HEK293 (cell line): Measurements from ENCODE around the gene KRTAP4-12.

Experiments
- CTCF ChIA-PET: fragments of 350-600 bp; formaldehyde crosslinking; extraction: SDS; loops from one replicate; lab custom pipeline; 2021; ENCODE audit warnings: antibody characterized with exemption; lab: Yijun Ruan, JAX
- POLR2A ChIA-PET: fragments of 300-600 bp; formaldehyde crosslinking; extraction: SDS; loops from one replicate; lab custom pipeline; 2020; ENCODE audit warnings: antibody characterized with exemption, inconsistent platforms; lab: Yijun Ruan, JAX
- H3K27ac ChIP-seq: fragments of 200-500 bp; sonication (Bioruptor generic); 2 replicates; pipeline ENCODE4 v1.5.1; 2014; ENCODE audit warnings: low read depth, low read length, control low read depth, inconsistent platforms; ENCODE audit errors: extremely low read depth
- H3K36me3 ChIP-seq, 2 experiments: fragments of 200-500 bp in 1 of 2; sonication (Bioruptor generic) in 1 of 2; 1 replicate in 1 of 2; 2 replicates in 1 of 2; pipeline ENCODE4 v1.5.1; 2014 to 2017; ENCODE audit warnings: inconsistent platforms in 2 of 2, low read length in 2 of 2; ENCODE audit not compliant: control insufficient read depth in 2 of 2, insufficient read depth in 1 of 2
- H3K4me1 ChIP-seq: fragments of 200-500 bp; sonication (Bioruptor generic); 2 replicates; pipeline ENCODE4 v1.5.1; 2014; ENCODE audit warnings: mild to moderate bottlenecking, low read length, inconsistent platforms; ENCODE audit not compliant: control insufficient read depth, insufficient read depth
- H3K4me3 ChIP-seq: 2 replicates; pipeline ENCODE4 v1.5.1; 2011; ENCODE audit warnings: low read depth, mild to moderate bottlenecking, control low read depth, low read length, moderate library complexity
- H3K9me3 ChIP-seq: fragments of 200-500 bp; sonication (Bioruptor generic); 2 replicates; pipeline ENCODE4 v1.5.1; 2014; ENCODE audit warnings: low read depth, low read length, inconsistent platforms; ENCODE audit not compliant: control insufficient read depth, insufficient read depth
- SP3 ChIP-seq: fragments of 450-650 bp; formaldehyde crosslinking; IDR thresholded peaks from 2 replicates; pipeline ENCODE4 v1.5.1; 2016; ENCODE audit warnings: missing biosample characterization, missing genetic modification characterization
- WT1 ChIP-seq: fragments of 450-650 bp; formaldehyde crosslinking; IDR thresholded peaks from 2 replicates; pipeline ENCODE4 v1.5.1; 2016; ENCODE audit warnings: missing biosample characterization, missing genetic modification characterization
- ZNF155 ChIP-seq: fragments of 450-650 bp; formaldehyde crosslinking; IDR thresholded peaks from 2 replicates; pipeline ENCODE4 v1.5.1; 2016; ENCODE audit warnings: missing biosample characterization, missing genetic modification characterization
- ZNF23 ChIP-seq: fragments of 450-650 bp; formaldehyde crosslinking; IDR thresholded peaks from 2 replicates; pipeline ENCODE4 v1.5.1; 2016; ENCODE audit warnings: missing biosample characterization, missing genetic modification characterization, borderline replicate concordance
- ZNF324 ChIP-seq: fragments of 450-650 bp; formaldehyde crosslinking; IDR thresholded peaks from 2 replicates; pipeline ENCODE4 v1.5.1; 2016; ENCODE audit warnings: missing biosample characterization, missing genetic modification characterization
- ZNF426 ChIP-seq: fragments of 450-650 bp; formaldehyde crosslinking; IDR thresholded peaks from 2 replicates; pipeline ENCODE4 v1.5.1; 2017; ENCODE audit warnings: missing biosample characterization, missing genetic modification characterization, mild to moderate bottlenecking, inconsistent platforms, moderate library complexity
- ZNF555 ChIP-seq: fragments of 450-650 bp; formaldehyde crosslinking; conservative IDR thresholded peaks from 2 replicates; pipeline ENCODE4 v1.5.1; 2017; ENCODE audit warnings: missing biosample characterization, mild to moderate bottlenecking, missing genetic modification characterization, inconsistent platforms
- ZNF585B ChIP-seq: fragments of 450-650 bp; formaldehyde crosslinking; IDR thresholded peaks from 2 replicates; pipeline ENCODE4 v1.5.1; 2016; ENCODE audit warnings: missing biosample characterization, missing genetic modification characterization
- ZNF600 ChIP-seq: fragments of 450-650 bp; formaldehyde crosslinking; IDR thresholded peaks from 2 replicates; pipeline ENCODE4 v1.5.1; 2016; ENCODE audit warnings: missing biosample characterization, missing genetic modification characterization
- ZNF621 ChIP-seq: fragments of 450-650 bp; formaldehyde crosslinking; IDR thresholded peaks from 2 replicates; pipeline ENCODE4 v1.5.1; 2017; ENCODE audit warnings: missing biosample characterization, missing genetic modification characterization
- ZNF658 ChIP-seq: fragments of 450-650 bp; formaldehyde crosslinking; IDR thresholded peaks from 2 replicates; pipeline ENCODE4; 2016; ENCODE audit warnings: missing biosample characterization, missing genetic modification characterization
- ZNF670 ChIP-seq: fragments of 450-650 bp; formaldehyde crosslinking; IDR thresholded peaks from 2 replicates; pipeline ENCODE4 v1.5.1; 2016; ENCODE audit warnings: missing biosample characterization, missing genetic modification characterization, low read depth
- ZSCAN16 ChIP-seq: fragments of 450-650 bp; formaldehyde crosslinking; IDR thresholded peaks from 2 replicates; pipeline ENCODE4 v1.5.1; 2016; ENCODE audit warnings: missing biosample characterization, missing genetic modification characterization
- TF ChIP-seq, protein P1 (sequence below): fragments of 450-650 bp; formaldehyde crosslinking; IDR thresholded peaks from 2 replicates; pipeline ENCODE4 v1.5.1; 2016; ENCODE audit warnings: missing biosample characterization, missing genetic modification characterization, borderline replicate concordance
- TF ChIP-seq, protein P2 (sequence below): fragments of 450-650 bp; formaldehyde crosslinking; IDR thresholded peaks from 2 replicates; pipeline ENCODE4 v1.5.1; 2016; ENCODE audit warnings: missing biosample characterization, missing genetic modification characterization
- TF ChIP-seq, protein P3 (sequence below): fragments of 450-650 bp; formaldehyde crosslinking; IDR thresholded peaks from 2 replicates; pipeline ENCODE4 v1.5.1; 2016; ENCODE audit warnings: missing biosample characterization, missing genetic modification characterization, low read depth
- TF ChIP-seq, protein P4 (sequence below): fragments of 450-650 bp; formaldehyde crosslinking; IDR thresholded peaks from 2 replicates; pipeline ENCODE4 v1.5.1; 2017; ENCODE audit warnings: missing biosample characterization, missing genetic modification characterization
- TF ChIP-seq, protein P5 (sequence below): fragments of 450-650 bp; formaldehyde crosslinking; IDR thresholded peaks from 2 replicates; pipeline ENCODE4 v1.5.1; 2016; ENCODE audit warnings: missing biosample characterization, missing genetic modification characterization

Gene KRTAP4-12

DNA sequence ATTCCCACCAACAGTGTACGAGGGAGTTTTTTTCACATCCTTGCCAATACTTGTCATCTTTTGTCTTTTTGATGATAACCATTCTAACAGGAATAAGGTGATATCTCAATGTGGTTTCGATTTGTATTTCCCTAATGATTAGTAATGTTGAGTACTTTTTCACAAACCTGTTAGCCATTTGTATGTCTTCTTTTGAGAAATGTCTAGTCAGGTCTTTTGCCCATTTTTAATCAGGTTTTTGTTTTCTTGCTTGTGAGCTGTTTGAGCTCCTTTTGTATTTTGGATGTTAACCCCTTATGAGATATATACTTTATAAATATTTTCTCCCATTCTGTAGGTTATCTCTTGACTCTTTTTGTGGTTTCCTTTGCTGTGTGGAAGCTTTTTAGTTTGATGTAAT is 27.5 kb upstream of the KRTAP4-12 start:
- POLR2A ChIA-PET, result no interaction called here
- no peak overlapping the region for H3K27ac ChIP-seq
- no peaks in the 10 kb centered on the region for H3K36me3 ChIP-seq
- no peaks in the 10 kb centered on the region for H3K4me1 ChIP-seq
- CTCF ChIA-PET, result no interaction called here
- H3K9me3 ChIP-seq, result no peaks in the 10 kb centered on the region
- no peak overlapping the region for H3K4me3 ChIP-seq
- TF ChIP-seq, protein P1, sequence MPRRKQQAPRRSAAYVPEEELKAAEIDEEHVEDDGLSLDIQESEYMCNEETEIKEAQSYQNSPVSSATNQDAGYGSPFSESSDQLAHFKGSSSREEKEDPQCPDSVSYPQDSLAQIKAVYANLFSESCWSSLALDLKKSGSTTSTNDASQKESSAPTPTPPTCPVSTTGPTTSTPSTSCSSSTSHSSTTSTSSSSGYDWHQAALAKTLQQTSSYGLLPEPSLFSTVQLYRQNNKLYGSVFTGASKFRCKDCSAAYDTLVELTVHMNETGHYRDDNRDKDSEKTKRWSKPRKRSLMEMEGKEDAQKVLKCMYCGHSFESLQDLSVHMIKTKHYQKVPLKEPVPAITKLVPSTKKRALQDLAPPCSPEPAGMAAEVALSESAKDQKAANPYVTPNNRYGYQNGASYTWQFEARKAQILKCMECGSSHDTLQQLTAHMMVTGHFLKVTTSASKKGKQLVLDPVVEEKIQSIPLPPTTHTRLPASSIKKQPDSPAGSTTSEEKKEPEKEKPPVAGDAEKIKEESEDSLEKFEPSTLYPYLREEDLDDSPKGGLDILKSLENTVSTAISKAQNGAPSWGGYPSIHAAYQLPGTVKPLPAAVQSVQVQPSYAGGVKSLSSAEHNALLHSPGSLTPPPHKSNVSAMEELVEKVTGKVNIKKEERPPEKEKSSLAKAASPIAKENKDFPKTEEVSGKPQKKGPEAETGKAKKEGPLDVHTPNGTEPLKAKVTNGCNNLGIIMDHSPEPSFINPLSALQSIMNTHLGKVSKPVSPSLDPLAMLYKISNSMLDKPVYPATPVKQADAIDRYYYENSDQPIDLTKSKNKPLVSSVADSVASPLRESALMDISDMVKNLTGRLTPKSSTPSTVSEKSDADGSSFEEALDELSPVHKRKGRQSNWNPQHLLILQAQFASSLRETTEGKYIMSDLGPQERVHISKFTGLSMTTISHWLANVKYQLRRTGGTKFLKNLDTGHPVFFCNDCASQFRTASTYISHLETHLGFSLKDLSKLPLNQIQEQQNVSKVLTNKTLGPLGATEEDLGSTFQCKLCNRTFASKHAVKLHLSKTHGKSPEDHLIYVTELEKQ, result no peak
- TF ChIP-seq, protein P2, sequence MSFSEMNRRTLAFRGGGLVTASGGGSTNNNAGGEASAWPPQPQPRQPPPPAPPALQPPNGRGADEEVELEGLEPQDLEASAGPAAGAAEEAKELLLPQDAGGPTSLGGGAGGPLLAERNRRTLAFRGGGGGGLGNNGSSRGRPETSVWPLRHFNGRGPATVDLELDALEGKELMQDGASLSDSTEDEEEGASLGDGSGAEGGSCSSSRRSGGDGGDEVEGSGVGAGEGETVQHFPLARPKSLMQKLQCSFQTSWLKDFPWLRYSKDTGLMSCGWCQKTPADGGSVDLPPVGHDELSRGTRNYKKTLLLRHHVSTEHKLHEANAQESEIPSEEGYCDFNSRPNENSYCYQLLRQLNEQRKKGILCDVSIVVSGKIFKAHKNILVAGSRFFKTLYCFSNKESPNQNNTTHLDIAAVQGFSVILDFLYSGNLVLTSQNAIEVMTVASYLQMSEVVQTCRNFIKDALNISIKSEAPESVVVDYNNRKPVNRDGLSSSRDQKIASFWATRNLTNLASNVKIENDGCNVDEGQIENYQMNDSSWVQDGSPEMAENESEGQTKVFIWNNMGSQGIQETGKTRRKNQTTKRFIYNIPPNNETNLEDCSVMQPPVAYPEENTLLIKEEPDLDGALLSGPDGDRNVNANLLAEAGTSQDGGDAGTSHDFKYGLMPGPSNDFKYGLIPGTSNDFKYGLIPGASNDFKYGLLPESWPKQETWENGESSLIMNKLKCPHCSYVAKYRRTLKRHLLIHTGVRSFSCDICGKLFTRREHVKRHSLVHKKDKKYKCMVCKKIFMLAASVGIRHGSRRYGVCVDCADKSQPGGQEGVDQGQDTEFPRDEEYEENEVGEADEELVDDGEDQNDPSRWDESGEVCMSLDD (tag by site-specific recombination), result no peak
- TF ChIP-seq WT1, result no peak
- TF ChIP-seq ZNF658 (tag by site-specific recombination), result no peak
- no peak for TF ChIP-seq ZNF600 (tag by site-specific recombination)
- no peak for TF ChIP-seq SP3
- no peak for TF ChIP-seq ZNF324 (tag by site-specific recombination)
- TF ChIP-seq ZNF555 (tag by site-specific recombination), result no peak
- TF ChIP-seq, protein P3, sequence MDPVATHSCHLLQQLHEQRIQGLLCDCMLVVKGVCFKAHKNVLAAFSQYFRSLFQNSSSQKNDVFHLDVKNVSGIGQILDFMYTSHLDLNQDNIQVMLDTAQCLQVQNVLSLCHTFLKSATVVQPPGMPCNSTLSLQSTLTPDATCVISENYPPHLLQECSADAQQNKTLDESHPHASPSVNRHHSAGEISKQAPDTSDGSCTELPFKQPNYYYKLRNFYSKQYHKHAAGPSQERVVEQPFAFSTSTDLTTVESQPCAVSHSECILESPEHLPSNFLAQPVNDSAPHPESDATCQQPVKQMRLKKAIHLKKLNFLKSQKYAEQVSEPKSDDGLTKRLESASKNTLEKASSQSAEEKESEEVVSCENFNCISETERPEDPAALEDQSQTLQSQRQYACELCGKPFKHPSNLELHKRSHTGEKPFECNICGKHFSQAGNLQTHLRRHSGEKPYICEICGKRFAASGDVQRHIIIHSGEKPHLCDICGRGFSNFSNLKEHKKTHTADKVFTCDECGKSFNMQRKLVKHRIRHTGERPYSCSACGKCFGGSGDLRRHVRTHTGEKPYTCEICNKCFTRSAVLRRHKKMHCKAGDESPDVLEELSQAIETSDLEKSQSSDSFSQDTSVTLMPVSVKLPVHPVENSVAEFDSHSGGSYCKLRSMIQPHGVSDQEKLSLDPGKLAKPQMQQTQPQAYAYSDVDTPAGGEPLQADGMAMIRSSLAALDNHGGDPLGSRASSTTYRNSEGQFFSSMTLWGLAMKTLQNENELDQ, result no peak
- TF ChIP-seq ZNF23 (tag by site-specific recombination), result no peak
- no peak for TF ChIP-seq ZSCAN16 (tag by site-specific recombination)
- TF ChIP-seq ZNF621 (tag by site-specific recombination), result no peak
- TF ChIP-seq, protein P4, sequence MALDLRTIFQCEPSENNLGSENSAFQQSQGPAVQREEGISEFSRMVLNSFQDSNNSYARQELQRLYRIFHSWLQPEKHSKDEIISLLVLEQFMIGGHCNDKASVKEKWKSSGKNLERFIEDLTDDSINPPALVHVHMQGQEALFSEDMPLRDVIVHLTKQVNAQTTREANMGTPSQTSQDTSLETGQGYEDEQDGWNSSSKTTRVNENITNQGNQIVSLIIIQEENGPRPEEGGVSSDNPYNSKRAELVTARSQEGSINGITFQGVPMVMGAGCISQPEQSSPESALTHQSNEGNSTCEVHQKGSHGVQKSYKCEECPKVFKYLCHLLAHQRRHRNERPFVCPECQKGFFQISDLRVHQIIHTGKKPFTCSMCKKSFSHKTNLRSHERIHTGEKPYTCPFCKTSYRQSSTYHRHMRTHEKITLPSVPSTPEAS, result no peak
- TF ChIP-seq ZNF155 (tag by site-specific recombination), result no peak
- no peak for TF ChIP-seq ZNF585B (tag by site-specific recombination)
- TF ChIP-seq, protein P5, sequence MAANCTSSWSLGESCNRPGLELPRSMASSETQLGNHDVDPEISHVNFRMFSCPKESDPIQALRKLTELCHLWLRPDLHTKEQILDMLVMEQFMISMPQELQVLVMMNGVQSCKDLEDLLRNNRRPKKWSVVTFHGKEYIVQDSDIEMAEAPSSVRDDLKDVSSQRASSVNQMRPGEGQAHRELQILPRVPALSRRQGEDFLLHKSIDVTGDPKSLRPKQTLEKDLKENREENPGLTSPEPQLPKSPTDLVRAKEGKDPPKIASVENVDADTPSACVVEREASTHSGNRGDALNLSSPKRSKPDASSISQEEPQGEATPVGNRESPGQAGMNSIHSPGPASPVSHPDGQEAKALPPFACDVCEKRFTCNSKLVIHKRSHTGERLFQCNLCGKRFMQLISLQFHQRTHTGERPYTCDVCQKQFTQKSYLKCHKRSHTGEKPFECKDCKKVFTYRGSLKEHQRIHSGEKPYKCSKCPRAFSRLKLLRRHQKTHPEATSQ (tag by site-specific recombination), result no peak
- TF ChIP-seq ZNF426, result no peak
- TF ChIP-seq ZNF670, result no peak
